H1 (cell line): ENCODE results near the gene DPEP2NB. TPM values are rescaled to one million over a fixed set of nuclear protein-coding genes. Genes with fewer than 3 reads are reported as not detected.

Source experiments
- CREB1 ChIP-seq: IDR thresholded peaks from 2 replicates; pipeline ENCODE4 v1.6.1; 2012; ENCODE audit warnings: inconsistent platforms
- RAD21 ChIP-seq, 2 experiments: IDR thresholded peaks in 1 of 2; conservative IDR thresholded peaks in 1 of 2; 2 replicates each; pipeline ENCODE4 v1.6.1; 2011; ENCODE audit warnings: low read depth in 2 of 2, low read length in 2 of 2, improper control_type of control experiment in 1 of 2, inconsistent platforms in 1 of 2, mild to moderate bottlenecking in 1 of 2, moderate library complexity in 1 of 2
- polyA plus RNA-seq, 7 experiments: library from polyadenylated mRNA; depleted of rRNA in 3 of 7; stranded (reverse) in 5 of 7; unstranded in 2 of 7; fragments of >200 nt in 5 of 7; fragments of 200-250 nt in 2 of 7; gene quantifications; 1 replicate in 5 of 7; 2 replicates in 1 of 7; 4 replicates in 1 of 7; pipeline versions ENCODE4 v1.2.1 to v1.2.3, GENCODE V29; 2011 to 2013; ENCODE audit warnings: missing spikeins in 2 of 7, mixed read lengths in 2 of 7
- small RNA-seq: library from polyadenylated mRNA; stranded (forward); fragments of <200 nt; extraction: miRNeasy Mini kit (QIAGEN cat#:217004); gene quantifications from one replicate; pipeline ENCODE3, GENCODE V24; 2013; ENCODE audit not compliant: insufficient read depth
- total RNA-seq: library from RNA; stranded (reverse); fragmentation: NEBNext Ultra II Directional; extraction: Animal tissue kit (Norgen Biotek cat#: 25700); gene quantifications from 2 replicates; pipeline ENCODE4 v1.2.1, GENCODE V29; 2021

DPEP2NB gene
- total and polyA plus RNA-seq, 2 of the 8 experiments (the other 6 are each of a cell fraction or from before 2014, with no cell fraction given) = not detected

DNA sequence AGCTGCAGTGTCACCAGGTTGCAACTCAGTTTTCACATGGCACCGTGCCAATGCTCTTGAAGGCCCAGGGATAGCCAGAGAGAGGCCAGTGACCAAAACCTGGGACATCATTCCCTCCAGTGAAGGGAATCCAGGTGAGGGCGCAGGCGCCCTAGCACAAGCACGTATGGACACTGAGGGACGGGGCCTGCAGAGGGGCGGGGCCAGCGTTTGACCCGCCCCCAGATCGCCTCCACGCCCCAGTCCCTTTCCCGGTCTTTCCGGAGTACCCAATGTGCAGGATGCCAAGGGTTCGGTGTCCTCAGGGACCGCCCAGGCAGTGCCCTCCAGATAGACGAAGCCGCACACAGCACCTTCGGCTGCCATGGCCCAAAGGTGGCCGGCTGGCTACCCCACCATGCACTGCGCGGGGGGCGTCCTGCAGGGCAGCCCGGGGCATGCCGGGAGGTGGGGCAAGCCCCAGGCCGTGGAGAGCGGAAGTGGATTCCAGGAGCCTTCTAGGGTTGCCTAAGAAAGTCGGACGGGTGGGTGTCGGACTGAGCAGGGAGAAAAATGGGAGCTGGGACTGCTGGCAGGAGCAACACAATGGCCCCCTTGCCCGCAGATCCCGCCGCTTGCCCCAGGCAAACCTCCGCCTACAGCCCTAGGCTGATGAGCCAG, 51.9 kb downstream of the DPEP2NB start (continued):
- TF ChIP-seq RAD21 (IDR thresholded peaks at IDR 0.05 in 1 of 2, conservative IDR thresholded peaks at IDR 0.05 in 1 of 2; ENCODE audit: low read depth in 2 of 2, low read length in 2 of 2) (peak; percentile 51 to 56), CREB1 (peak; percentile 20; the same call in 1 of the 2 replicates)

Small RNAs within 50 kb of the gene (small RNA-seq; reads per million reads assigned to genes)
- not detected for gene RNU6-359P

Other genes starting within 250 kb of the DPEP2NB start
- 13.8 and 16.8 TPM in 2 replicates for gene RANBP10, start 209.4 kb downstream of the DPEP2NB start, total RNA-seq
- gene RANBP10, start 209.4 kb downstream of the DPEP2NB start, polyA plus RNA-seq (2011; rRNA removed) = 14.2 and 16.3 TPM in 2 replicates
- 0.37 and 1.3 TPM in 2 replicates for gene TSNAXIP1, start 209.0 kb downstream of the DPEP2NB start, total RNA-seq
- gene TSNAXIP1, start 209.0 kb downstream of the DPEP2NB start, polyA plus RNA-seq (2011; rRNA removed) = 0.39 and 0.94 TPM in 2 replicates
- gene THAP11, start 173.6 kb downstream of the DPEP2NB start, total RNA-seq = 54.8 and 56.4 TPM in 2 replicates
- 50.8 and 61.7 TPM in 2 replicates for gene THAP11, start 173.6 kb downstream of the DPEP2NB start, polyA plus RNA-seq (2011; rRNA removed)
- 219 and 229 TPM in 2 replicates for gene NUTF2, start 169.0 kb downstream of the DPEP2NB start, total RNA-seq
- gene NUTF2, start 169.0 kb downstream of the DPEP2NB start, polyA plus RNA-seq (2011; rRNA removed) = 377 and 382 TPM in 2 replicates
- 42.2 and 42.4 TPM in 2 replicates for gene CENPT, start 168.2 kb downstream of the DPEP2NB start, total RNA-seq
- gene CENPT, start 168.2 kb downstream of the DPEP2NB start, polyA plus RNA-seq (2011; rRNA removed) = 53.4 and 82.7 TPM in 2 replicates
- 72.7 and 73.4 TPM in 2 replicates for gene EDC4, start 142.9 kb downstream of the DPEP2NB start, total RNA-seq
- 58.5 and 84.4 TPM in 2 replicates for gene EDC4, start 142.9 kb downstream of the DPEP2NB start, polyA plus RNA-seq (2011; rRNA removed)
- gene NRN1L, start 131.0 kb downstream of the DPEP2NB start, total RNA-seq = 4.1 and 4.9 TPM in 2 replicates
- 35.2 and 49.3 TPM in 2 replicates for gene NRN1L, start 131.0 kb downstream of the DPEP2NB start, polyA plus RNA-seq (2011; rRNA removed)
- gene PSKH1, start 122.7 kb downstream of the DPEP2NB start, total RNA-seq = 24.8 and 25.4 TPM in 2 replicates
- 51.0 and 55.8 TPM in 2 replicates for gene PSKH1, start 122.7 kb downstream of the DPEP2NB start, polyA plus RNA-seq (2011; rRNA removed)
- gene CTRL, start 84.0 kb downstream of the DPEP2NB start, total RNA-seq = 1.7 and 5.0 TPM in 2 replicates
- gene CTRL, start 84.0 kb downstream of the DPEP2NB start, polyA plus RNA-seq (2011; rRNA removed) = 4.0 and 4.2 TPM in 2 replicates
- 32.1 and 38.8 TPM in 2 replicates for gene PSMB10, start 79.1 kb downstream of the DPEP2NB start, total RNA-seq
- 61.9 and 81.7 TPM in 2 replicates for gene PSMB10, start 79.1 kb downstream of the DPEP2NB start, polyA plus RNA-seq (2011; rRNA removed)
- 14.9 and 19.6 TPM in 2 replicates for gene LCAT, start 71.8 kb downstream of the DPEP2NB start, total RNA-seq
- gene LCAT, start 71.8 kb downstream of the DPEP2NB start, polyA plus RNA-seq (2011; rRNA removed) = 9.4 and 11.6 TPM in 2 replicates
- 41.3 and 46.6 TPM in 2 replicates for gene SLC12A4, start 47.3 kb downstream of the DPEP2NB start, total RNA-seq
- 49.3 and 66.6 TPM in 2 replicates for gene SLC12A4, start 47.3 kb downstream of the DPEP2NB start, polyA plus RNA-seq (2011; rRNA removed)
- gene DPEP3, start 35.4 kb downstream of the DPEP2NB start, total RNA-seq = 9.9 and 10.6 TPM in 2 replicates
- gene DPEP3, start 35.4 kb downstream of the DPEP2NB start, polyA plus RNA-seq (2011; rRNA removed) = 6.5 and 12.7 TPM in 2 replicates
- not detected in 2 replicates for gene DPEP2, start 16.4 kb downstream of the DPEP2NB start, total RNA-seq
- gene DPEP2, start 16.4 kb downstream of the DPEP2NB start, polyA plus RNA-seq (2011; rRNA removed) = 0.05 TPM in 1 of 2 replicates, not detected in the other
- 16.8 and 17.2 TPM in 2 replicates for gene DDX28, start 7.3 kb upstream of the DPEP2NB start, total RNA-seq
- gene DDX28, start 7.3 kb upstream of the DPEP2NB start, polyA plus RNA-seq (2011; rRNA removed) = 28.1 and 30.3 TPM in 2 replicates
- 24.5 and 27.0 TPM in 2 replicates for gene DUS2, start 7.4 kb upstream of the DPEP2NB start, total RNA-seq
- 17.2 and 20.9 TPM in 2 replicates for gene DUS2, start 7.4 kb upstream of the DPEP2NB start, polyA plus RNA-seq (2011; rRNA removed)
- 30.2 and 34.5 TPM in 2 replicates for gene NFATC3, start 69.5 kb upstream of the DPEP2NB start, total RNA-seq
- 12.0 and 17.6 TPM in 2 replicates for gene NFATC3, start 69.5 kb upstream of the DPEP2NB start, polyA plus RNA-seq (2011; rRNA removed)
- 45.8 and 50.3 TPM in 2 replicates for gene ESRP2, start 220.2 kb upstream of the DPEP2NB start, total RNA-seq
- gene ESRP2, start 220.2 kb upstream of the DPEP2NB start, polyA plus RNA-seq (2011; rRNA removed) = 35.1 and 52.8 TPM in 2 replicates
- 10.0 and 11.2 TPM in 2 replicates for gene PLA2G15, start 229.5 kb upstream of the DPEP2NB start, total RNA-seq
- gene PLA2G15, start 229.5 kb upstream of the DPEP2NB start, polyA plus RNA-seq (2011; rRNA removed) = 12.0 and 13.6 TPM in 2 replicates
- gene SLC7A6, start 248.6 kb upstream of the DPEP2NB start, total RNA-seq = 29.2 and 37.8 TPM in 2 replicates
- gene SLC7A6, start 248.6 kb upstream of the DPEP2NB start, polyA plus RNA-seq (2011; rRNA removed) = 28.0 and 34.7 TPM in 2 replicates